HG02623 (cell line): ENCODE results near the gene S1PR4.
"Not testable (repeated sequence)": the region's sequence is repeated elsewhere in the genome, so short reads cannot be mapped to it uniquely, and the experiment has no call there.

ENCODE experiments used
- ATAC-seq: cut with Tn5 transposase; IDR thresholded peaks from one replicate; pipeline ENCODE4 v1.9.1; 2021; ENCODE audit warnings: moderate library complexity; ENCODE audit not compliant: unreplicated experiment

The S1PR4 gene

DNA sequence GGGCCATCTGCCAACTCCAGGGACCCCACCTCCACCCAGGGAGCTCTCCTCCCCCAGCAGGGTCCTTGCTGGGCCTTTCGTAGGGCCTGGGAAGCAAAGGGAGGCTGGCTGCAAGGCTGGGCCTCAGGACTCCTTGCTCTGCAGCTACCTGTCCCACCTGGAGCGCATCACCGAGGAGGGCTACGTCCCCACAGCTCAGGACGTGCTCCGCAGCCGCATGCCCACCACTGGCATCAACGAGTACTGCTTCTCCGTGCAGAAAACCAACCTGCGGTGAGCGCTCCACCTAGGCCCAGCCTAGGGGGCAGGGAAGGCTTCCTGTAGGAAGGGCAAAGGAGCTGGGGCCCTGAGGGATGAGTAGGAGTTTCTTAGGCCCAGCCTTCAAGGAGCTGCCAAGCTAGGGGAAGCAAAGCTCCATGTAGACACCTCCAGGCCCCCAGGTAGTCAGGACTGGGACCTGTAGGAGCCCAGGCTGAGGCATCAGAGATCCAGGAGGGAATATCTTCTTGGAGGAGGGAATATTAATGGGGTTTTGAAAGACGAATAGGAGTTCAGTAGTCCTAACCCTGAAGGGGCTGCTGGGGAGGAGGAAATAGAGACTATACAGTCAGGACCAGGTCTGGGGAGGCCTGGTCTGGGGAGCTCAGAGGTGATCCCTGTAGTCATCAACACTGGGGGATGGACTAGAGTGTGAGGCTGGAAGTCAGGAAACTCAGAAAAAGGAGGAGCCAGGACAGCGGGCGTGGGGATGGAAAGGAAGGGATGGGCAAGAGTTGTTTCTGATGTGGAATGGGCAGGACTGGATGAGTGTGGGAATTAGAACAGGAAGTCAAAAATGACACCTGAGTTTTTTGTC, 26.8 kb upstream of the S1PR4 start:
- ATAC-seq: no peak

DNA sequence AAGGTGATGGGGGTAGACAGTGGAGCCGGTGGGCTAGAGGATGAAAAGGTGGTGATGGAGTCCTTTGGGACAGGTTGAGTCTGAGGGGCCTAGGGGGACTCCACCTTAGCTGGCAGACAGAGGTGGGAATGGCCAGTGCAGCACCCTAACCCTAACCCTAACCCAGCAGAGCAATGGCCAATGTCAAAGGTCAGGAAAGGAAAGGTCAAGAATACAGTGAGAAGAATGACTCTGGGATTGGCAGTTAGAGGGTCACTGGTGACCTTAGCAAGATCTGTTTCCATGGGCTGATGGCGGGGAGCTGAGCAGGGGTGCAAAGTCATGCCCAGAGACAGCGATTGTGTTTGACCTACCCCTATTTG, 26.2 kb upstream of the S1PR4 start:
- no peak for ATAC-seq

DNA sequence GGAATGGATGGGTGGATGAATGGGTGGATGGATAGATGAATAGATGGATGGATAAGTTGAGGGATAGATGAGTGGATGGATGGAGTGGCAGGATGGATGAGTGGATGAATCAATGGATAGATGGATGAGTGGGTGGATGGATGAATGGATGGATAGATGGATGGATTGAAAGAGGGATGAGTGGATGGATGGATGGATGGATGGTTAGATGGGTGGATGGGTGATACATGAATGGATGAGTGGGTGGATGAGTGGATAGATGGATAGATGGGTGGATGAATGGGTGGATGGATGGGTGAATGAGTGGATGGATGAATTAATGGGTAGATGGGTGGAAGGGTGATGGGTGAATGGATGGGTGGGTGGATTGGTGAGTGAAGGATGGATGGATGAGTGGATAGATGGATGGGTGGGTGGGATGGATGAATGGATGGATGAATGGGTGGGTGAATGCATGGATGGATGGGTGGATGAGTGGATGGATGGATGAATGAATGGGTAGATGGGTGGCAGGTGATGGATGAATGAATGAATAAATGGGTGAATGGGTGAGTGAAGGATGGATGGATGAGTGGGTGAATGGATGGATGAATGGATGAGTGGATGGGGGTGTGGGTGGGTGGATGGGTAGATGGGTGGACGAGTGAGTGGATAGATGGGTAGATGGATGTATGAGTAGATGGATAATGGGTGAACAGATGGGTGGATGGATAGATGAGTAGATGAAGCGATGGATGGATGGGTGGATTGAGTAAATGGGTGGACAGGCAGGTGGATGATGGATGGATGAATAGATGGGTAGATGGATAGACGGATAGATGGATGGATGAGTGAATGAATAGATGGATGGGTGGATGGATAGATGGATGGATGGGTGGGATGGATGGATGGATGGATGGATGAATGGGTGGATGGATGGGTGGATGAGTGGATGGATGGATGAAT, 25.0 kb upstream of the S1PR4 start:
- ATAC-seq: no peak

DNA sequence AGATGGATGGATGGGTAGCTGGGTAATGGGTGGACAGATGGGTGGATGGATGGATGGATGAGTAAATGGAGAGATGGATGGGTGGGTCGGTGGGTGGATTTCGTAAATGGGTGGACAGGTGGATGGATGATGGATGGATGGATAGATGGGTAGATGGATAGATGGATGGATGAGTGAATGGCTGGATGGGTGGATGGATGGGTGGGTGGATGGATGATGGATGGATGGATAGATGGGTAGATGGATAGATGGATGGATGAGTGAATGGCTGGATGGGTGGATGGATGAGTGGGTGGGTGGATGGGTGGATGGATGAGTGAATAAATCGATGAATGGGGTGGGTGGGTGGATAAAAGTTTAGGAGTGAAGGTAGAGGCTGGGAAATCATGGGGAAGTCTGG, 24.1 kb upstream of the S1PR4 start:
- ATAC-seq: not testable (repeated sequence)

- ATAC-seq: no peak
These were observed 23.4 kb upstream of the S1PR4 start for GRCh38 chr19:3154957-3155736.

- no peak for ATAC-seq
These were observed 21.3 kb upstream of the S1PR4 start for GRCh38 chr19:3157096-3157845.

GRCh38 chr19:3159565-3159964, 19.0 kb upstream of the S1PR4 start:
- no peak for ATAC-seq

DNA sequence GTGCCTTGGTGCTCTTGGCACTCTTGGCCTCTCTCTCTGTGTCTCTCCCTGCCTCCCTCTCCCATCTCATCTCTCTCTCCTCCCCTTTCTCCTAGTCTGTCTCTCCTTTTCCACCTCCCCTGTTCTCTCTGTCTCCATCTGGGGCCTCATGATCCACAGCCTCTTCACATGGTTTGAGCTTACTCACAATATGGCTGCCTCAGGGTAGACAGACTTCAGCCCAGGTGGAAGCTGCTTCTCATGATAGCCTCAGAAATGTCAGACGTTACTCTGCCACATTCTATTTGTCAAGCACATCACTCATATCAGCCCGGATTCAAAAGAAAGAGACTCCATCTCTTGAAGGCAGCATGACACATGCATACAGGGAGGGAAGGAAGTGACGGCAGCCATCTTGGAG, 18.4 kb upstream of the S1PR4 start:
- ATAC-seq: no peak

GRCh38 chr19:3161453-3161852, 17.1 kb upstream of the S1PR4 start:
- ATAC-seq: no peak

DNA sequence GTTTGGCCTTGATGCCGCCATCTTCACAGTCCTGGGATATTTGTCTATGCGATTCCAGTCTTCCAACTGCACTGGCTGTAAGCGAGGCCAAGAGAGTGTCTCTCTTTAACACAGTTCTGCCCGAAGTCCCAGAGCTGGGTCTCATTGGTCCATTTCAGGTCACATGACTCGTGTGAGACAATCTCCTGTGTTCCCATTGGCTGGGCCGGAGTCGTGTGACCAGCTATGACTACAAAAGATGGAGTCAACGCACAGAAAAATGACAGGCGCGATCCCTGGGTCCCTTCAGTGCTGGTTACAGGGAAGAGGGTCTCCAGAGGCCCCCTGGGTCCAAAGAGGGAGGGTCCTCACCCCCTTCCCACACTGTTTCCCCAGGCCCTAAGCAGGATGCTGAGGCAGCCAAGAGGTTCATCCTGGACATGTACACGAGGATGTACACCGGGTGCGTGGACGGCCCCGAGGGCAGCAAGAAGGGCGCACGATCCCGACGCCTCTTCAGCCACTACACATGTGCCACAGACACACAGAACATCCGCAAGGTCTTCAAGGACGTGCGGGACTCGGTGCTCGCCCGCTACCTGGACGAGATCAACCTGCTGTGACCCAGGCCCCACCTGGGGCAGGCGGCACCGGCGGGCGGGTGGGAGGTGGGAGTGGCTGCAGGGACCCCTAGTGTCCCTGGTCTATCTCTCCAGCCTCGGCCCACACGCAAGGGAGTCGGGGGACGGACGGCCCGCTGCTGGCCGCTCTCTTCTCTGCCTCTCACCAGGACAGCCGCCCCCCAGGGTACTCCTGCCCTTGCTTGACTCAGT, 15.9 kb upstream of the S1PR4 start:
- ATAC-seq: no peak

- no peak for ATAC-seq
These were observed 15.2 kb upstream of the S1PR4 start for GRCh38 chr19:3163230-3163886.

GRCh38 chr19:3163943-3164342, 14.6 kb upstream of the S1PR4 start:
- ATAC-seq: no peak

DNA sequence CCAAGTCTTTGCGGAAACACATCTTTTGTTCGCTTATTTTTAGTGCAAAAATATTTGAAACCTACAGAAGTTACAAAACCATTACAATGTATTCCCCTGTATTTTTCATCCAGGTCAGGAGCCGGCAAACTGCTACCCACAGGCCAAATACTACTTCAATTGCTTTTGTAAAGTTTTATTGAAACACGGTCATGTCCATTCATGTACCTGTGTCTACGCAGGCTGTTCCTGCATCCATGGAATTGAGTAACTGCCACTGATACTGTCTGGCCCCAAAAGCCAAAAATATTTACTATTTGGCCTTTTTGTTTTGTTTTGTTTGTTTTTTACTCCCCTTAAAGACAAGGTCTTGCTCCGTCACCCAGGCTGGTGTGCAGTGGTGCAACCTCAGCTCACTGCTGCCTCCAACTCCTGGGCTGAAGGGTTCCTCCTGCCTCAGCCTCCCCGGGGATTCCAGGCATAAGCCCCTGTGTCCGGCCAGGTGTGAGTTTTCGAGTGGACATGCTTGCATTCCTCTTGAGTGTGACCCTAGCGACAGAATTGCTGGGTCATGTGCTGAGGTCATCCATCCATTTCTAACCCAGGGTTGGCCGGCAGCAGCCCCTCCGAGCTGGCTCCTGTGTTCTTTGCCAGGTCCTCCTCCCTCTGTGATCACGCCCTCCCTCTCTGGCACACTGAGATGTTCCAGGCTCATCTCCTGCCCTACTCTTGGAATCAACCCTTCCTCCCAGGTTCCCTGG, 10.9 kb upstream of the S1PR4 start:
- no peak for ATAC-seq

DNA sequence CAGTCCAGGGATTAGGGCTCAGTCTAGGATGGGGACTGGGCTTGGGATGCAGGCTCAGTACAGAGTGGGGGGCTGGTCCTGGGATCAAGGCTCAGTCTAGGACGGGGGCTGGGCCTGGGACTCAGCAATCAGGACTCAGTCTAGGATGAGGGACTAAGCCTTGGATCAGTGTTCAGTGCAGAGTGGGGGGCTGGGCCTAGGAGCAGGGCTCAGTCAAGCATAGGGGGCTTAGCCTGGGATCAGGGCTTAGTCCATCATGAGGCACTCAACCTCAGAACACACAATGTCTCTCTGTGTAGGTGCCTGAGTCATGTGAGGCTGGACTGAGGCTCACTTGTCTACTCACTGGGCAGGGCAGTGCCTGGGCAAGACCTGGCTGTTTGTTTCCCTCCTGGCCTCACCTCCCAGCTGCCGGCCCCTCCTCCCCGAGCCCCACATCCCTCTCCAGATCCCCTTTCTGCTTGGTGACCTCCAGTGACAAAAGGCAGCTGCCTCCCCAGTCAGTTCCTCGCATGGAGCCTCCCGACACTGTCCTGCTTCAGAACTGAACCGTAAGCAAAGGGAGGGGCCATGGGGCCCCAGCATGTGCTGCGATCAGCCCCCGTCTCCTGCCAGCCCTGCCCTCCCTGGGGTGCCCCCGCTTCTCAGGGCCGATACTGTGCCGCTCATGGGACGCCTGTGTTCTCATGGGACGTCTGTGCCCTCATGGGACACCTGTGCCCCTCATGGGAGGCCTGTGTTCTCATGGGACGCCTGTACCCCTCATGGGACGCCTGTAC, 6.5 kb upstream of the S1PR4 start:
- ATAC-seq: no peak

DNA sequence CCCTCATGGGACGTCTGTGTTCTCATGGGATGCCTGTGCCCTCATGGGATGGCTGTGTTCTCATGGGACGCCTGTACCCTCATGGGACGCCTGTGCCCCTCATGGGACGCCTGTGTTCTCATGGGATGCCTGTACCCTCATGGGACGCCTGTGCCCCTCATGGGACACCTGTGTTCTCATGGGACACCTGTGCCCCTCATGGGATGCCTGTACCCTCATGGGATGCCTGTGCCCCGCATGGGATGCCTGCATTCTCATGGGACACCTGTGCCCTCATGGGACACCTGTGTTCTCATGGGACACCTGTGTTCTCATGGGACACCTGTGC, 5.9 kb upstream of the S1PR4 start:
- ATAC-seq: not testable (repeated sequence)

GRCh38 chr19:3175781-3176714, 2.5 kb upstream of the S1PR4 start:
- ATAC-seq: no peak
